ENCODE measurements around the gene PNKD.

The PNKD gene

DNA sequence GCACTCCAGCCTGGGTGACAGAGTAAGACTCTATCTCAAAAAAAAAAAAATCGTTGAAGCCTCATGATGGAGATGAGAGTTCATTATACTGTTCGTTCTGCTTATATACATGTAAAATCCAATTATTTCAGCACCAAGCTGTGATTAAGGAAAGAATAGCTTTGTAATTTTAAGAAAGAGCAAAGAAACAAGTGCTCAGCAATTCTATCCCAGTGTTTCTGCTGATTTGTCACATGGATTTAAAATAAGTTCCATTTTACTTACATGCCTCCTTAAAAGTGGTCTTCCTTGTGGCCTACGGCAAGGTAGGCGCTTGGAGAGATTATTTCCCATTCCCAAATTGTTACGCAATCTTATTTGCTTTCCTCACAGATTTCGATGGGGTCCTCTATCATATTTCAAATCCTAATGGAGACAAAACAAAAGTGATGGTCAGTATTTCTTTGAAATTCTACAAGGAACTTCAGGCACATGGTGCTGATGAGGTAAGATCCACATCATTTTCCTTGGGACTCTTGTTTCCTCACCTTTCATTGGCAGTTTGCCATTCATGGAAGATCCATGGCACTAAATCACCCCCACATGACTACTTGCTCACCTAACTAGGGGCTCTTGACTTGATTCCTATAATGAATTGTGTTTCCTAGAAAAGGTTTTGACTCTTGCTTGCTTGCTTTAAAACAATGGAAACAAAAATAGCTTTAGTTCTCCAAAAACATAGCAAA is 41.8 kb upstream of the PNKD start:
- H3K4me3 ChIP-seq: no peak overlapping the region
- H3K36me3 ChIP-seq: peaks cover 48 to 78% (median 77%) of the 10 kb centered on the region in 3 donors
- H3K4me1 ChIP-seq: peaks cover 0 to 65% (median 26%) of the 10 kb centered on the region in 4 donors
- no peaks in the 10 kb centered on the region for H3K27me3 ChIP-seq
- no peaks in the 10 kb centered on the region for H3K9me3 ChIP-seq
- intact Hi-C loops (cut with DNase I; ENCODE audit: low total_unique reads): no loop called here
- DNase-seq: no peak
- peak overlapping the region; percentile 48 to 49 for H3K27ac ChIP-seq
- no peak for TF ChIP-seq CTCF (IDR thresholded peaks at IDR 0.05)

GRCh38 chr2:218229239-218229638 is 41.1 kb upstream of the PNKD start:
- intact Hi-C loops (cut with DNase I; ENCODE audit: low total_unique reads): no loop called here

DNA sequence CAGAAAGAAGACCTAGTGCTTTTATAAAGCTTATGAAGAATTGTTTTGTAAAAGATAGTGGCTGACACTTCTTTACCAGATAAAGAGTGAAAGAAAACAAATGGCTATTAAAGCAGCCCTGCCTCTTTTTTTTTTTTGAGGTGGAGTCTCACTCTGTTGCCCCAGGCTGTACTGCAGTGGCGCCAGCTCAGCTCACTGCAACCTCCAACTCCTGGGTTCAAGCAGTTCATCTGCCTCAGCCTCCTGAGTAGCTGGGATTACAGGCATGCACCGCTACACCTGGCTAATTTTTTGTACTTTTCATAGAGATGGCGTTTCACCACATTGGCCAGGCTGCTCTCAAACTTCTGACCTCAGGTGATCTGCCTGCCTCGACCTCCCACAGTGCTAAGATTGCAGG is 40.5 kb upstream of the PNKD start:
- Histone ChIP-seq H3K4me3 (no peak overlapping the region), H3K27me3 (no peaks in the 10 kb centered on the region), H3K9me3 (no peaks in the 10 kb centered on the region), H3K36me3 (peaks cover 57 to 85% (median 84%) of the 10 kb centered on the region in 3 donors), H3K4me1 (peaks cover 0 to 55% (median 23%) of the 10 kb centered on the region in 4 donors), H3K27ac (peak overlapping the region; percentile 48 to 49)
- TF ChIP-seq CTCF (IDR thresholded peaks at IDR 0.05): no peak
- intact Hi-C loops (cut with DNase I; ENCODE audit: low total_unique reads): no loop called here
- no peak for DNase-seq

More at GRCh38 chr2:218229239-218229638, 41.1 kb upstream of the PNKD start:
- H3K9me3 ChIP-seq: no peaks in the 10 kb centered on the region
- peaks cover 51 to 85% (median 83%) of the 10 kb centered on the region in 3 donors for H3K36me3 ChIP-seq
- H3K4me3 ChIP-seq: no peak overlapping the region
- TF ChIP-seq CTCF (IDR thresholded peaks at IDR 0.05): no peak
- H3K4me1 ChIP-seq: peaks cover 0 to 59% (median 23%) of the 10 kb centered on the region in 4 donors
- peak in 1 of 2 donors; percentile 26 for DNase-seq
- peak overlapping the region; percentile 48 to 49 for H3K27ac ChIP-seq
- H3K27me3 ChIP-seq: no peaks in the 10 kb centered on the region

DNA sequence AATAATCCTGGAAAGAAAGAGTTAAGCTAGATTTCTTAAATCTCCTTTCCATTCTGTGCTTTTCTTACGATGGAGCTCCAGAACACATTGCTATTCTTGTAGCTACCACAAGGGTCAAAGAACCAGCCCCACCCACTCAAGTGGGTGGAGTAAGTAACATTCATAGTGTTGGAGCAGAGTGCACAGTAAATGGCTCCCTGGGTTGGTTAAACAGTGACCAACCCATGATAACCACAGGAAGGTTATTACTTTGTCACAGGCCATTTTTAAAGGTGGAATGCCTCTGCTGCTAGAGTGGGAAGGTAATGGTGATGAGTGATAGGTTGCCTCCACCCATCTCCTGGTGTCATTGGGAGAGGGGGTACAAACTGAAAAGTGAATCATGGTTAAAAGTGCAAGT is 39.4 kb upstream of the PNKD start:
- peaks cover 66 to 87% (median 86%) of the 10 kb centered on the region in 3 donors for H3K36me3 ChIP-seq
- peaks cover 0 to 47% (median 23%) of the 10 kb centered on the region in 4 donors for H3K4me1 ChIP-seq
- no peaks in the 10 kb centered on the region for H3K9me3 ChIP-seq
- no peak for DNase-seq
- H3K27me3 ChIP-seq: no peaks in the 10 kb centered on the region
- intact Hi-C loops (cut with DNase I; ENCODE audit: low total_unique reads): no loop called here
- peak overlapping the region in 1 of 2 donors; percentile 49 for H3K27ac ChIP-seq
- TF ChIP-seq CTCF (IDR thresholded peaks at IDR 0.05): no peak
- no peak overlapping the region for H3K4me3 ChIP-seq

DNA sequence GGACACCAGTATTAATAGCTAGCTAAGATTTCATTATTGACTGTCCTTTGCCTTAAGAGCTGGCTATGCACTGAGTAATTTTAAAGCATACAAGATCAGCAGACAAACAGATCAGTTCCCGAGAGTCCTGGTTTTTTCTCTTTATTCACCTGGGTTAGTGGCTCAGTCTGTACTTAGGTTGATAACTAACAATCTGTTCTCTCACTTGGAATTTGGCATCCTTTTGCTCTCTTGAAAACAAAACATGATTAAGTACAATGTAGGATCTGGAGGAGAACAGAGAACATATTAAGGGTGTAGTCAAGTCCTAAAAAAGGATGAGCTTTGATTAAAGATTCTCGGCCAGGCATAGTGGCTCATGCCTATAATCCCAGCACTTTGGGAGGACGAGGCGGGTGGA is 36.8 kb upstream of the PNKD start:
- no peaks in the 10 kb centered on the region for H3K9me3 ChIP-seq
- peaks cover 82 to 89% (median 87%) of the 10 kb centered on the region in 3 donors for H3K36me3 ChIP-seq
- intact Hi-C loops (cut with DNase I; ENCODE audit: low total_unique reads): no loop called here
- H3K4me3 ChIP-seq: no peak overlapping the region
- no peak for DNase-seq
- no peak overlapping the region for H3K27ac ChIP-seq
- H3K27me3 ChIP-seq: no peaks in the 10 kb centered on the region
- no peak for TF ChIP-seq CTCF (IDR thresholded peaks at IDR 0.05)
- H3K4me1 ChIP-seq: peaks cover 0 to 30% (median 21%) of the 10 kb centered on the region in 4 donors

Measured in tibial artery (tissue), 4 donors.